ENCODE data around the gene MAP3K14.
"Not testable (repeated sequence)": the region's sequence is repeated elsewhere in the genome, so short reads cannot be mapped to it uniquely, and the experiment has no call there.

The MAP3K14 gene

DNA sequence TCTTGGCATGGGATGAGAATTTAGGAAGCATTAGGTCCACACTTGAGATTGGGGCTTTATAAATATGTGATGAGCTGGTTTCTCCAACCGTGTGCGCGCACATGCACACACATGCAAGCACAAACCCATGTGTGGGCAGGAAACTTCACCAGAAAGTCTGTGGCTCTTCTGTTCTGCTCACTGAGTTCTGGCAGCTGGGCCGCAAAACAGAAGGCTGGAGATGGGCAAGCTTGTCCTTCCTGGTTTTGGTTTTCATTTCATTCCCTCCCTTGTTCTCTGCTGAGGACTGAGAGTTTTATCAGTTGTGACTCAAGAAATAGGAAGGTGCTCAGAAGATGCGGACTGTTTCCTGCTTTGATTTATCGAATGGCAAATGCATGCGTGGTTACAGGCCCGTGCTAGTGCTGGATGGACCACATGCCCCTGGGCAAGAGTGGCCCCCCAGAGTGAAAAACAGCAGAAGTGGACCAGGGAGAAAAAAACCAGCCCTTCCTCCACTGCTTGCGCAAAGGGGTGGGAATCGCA lies 14.1 kb downstream of the MAP3K14 start:
- Histone ChIP-seq H3K36me3 (ENCODE audit: control insufficient read depth, insufficient read depth, low read length) (no peaks in the 10 kb centered on the region), H3K4me3 (ENCODE audit: low read length) (no peak overlapping the region), H3K27me3 (ENCODE audit: control insufficient read depth, insufficient read depth, low read length) (no peaks in the 10 kb centered on the region), H3K9ac (ENCODE audit: low read length) (no peak overlapping the region), H3K4me1 (ENCODE audit: control insufficient read depth, insufficient read depth, low read length) (peaks cover 48% of the 10 kb centered on the region), H3K9me3 (ENCODE audit: control insufficient read depth, low read length) (no peaks in the 10 kb centered on the region)

DNA sequence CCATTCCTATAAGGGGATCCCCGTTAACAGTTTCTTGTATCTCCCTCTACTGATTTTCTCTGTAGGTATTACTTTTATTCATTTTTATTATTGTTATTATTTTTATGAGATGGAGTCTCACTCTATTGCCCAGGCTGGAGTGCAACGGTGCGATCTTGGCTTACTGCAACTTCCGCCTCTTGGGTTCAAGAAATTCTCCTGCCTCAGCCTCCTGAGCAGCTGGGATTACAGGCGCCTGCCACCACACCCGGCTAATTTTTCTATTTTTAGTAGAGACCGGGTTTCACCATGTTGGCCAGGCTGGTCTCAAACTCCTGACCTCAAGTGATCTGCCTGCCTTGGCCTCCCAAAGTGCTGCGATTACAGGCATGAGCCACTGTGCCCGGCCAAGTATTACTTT lies 14.6 kb downstream of the MAP3K14 start:
- not testable (repeated sequence) for H3K9ac ChIP-seq (ENCODE audit: low read length); H3K36me3 ChIP-seq (ENCODE audit: control insufficient read depth, insufficient read depth, low read length); H3K27me3 ChIP-seq (ENCODE audit: control insufficient read depth, insufficient read depth, low read length); H3K9me3 ChIP-seq (ENCODE audit: control insufficient read depth, low read length); H3K4me3 ChIP-seq (ENCODE audit: low read length)
- H3K4me1 ChIP-seq (ENCODE audit: control insufficient read depth, insufficient read depth, low read length) = peaks cover 46% of the 10 kb centered on the region

DNA sequence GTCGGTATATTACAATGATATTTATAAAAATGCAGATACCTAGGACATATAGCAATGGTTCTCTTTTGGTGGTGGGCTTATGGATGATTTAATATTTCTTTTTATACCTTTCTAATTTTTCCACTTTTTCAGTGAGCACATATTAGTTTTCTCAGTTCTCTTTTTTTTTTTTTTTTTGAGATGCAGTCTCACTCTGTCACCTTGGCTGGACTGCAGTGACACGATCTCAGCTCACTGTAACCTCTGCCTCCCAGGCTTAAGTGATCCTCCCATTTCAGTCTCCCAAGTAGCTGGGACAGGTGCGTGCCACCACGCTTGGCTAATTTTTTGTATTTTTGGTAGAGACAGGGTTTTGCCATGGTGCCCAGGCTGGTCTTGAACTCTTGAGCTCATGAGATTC lies 15.1 kb downstream of the MAP3K14 start:
- H3K4me1 ChIP-seq (ENCODE audit: control insufficient read depth, insufficient read depth, low read length) = peaks cover 50% of the 10 kb centered on the region
- no peaks in the 10 kb centered on the region for H3K27me3 ChIP-seq (ENCODE audit: control insufficient read depth, insufficient read depth, low read length)
- H3K9me3 ChIP-seq (ENCODE audit: control insufficient read depth, low read length) = no peaks in the 10 kb centered on the region
- H3K9ac ChIP-seq (ENCODE audit: low read length) = no peak overlapping the region
- H3K36me3 ChIP-seq (ENCODE audit: control insufficient read depth, insufficient read depth, low read length) = no peaks in the 10 kb centered on the region
- no peak overlapping the region for H3K4me3 ChIP-seq (ENCODE audit: low read length)

DNA sequence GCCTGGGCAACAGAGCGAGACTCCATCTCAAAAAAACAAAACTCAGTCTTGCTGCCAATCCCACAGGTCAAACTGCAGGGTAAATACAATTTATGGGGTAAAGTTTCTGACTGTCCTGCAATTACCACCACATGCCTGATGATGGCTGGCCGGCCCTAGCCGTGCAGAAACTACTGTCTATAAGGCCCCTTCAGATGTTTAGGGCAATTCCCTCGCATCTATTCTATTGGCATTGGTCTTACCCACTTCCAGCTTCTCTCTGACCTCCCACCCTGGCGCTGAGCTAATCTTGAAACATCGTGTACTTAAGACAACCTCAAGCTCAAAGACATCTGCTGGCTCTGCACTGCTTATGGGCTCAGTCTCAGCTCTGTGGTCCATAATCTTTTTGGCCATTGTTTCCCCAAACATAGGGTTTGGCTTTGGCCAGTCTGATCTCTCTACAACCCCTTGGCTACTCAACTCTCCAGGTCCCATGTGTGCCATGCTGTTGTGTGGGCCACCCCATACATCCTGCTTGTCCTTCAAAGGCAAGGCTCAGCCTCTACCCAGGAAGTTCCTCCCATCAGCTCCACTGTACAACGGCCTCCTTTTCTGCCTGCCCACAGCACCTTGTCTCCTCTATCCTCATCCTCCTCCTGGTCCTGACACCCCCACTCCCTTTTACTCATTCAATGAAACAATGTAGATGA lies 16.6 kb downstream of the MAP3K14 start:
- Histone ChIP-seq H3K4me3 (ENCODE audit: low read length) (no peak overlapping the region), H3K4me1 (ENCODE audit: control insufficient read depth, insufficient read depth, low read length) (peaks cover 60% of the 10 kb centered on the region), H3K27me3 (ENCODE audit: control insufficient read depth, insufficient read depth, low read length) (no peaks in the 10 kb centered on the region)

DNA sequence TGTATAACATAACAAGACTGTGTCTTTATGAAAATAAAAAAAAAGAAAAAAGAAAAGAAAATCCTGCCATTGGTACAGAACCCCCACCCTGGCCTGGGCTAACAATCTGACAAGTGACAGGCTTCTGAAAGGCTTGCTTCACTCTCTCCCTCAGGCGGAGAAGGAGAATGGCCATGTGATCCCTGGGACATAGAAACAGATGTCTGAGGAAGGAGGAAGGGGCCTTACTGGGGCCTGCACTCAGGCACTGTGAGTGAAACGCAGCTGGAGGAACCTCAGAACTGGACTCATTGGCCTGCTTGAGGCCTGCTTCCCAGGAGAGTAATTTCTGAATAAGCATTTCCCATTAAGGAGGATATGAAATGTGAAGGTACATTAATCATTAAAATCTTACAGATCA lies 17.5 kb downstream of the MAP3K14 start:
- Histone ChIP-seq H3K4me1 (ENCODE audit: control insufficient read depth, insufficient read depth, low read length) (peaks cover 62% of the 10 kb centered on the region), H3K9me3 (ENCODE audit: control insufficient read depth, low read length) (no peaks in the 10 kb centered on the region), H3K27me3 (ENCODE audit: control insufficient read depth, insufficient read depth, low read length) (no peaks in the 10 kb centered on the region), H3K36me3 (ENCODE audit: control insufficient read depth, insufficient read depth, low read length) (no peaks in the 10 kb centered on the region), H3K4me3 (ENCODE audit: low read length) (no peak overlapping the region), H3K9ac (ENCODE audit: low read length) (peak overlapping the region; percentile 16)

More for the DNA sequence above, 16.6 kb downstream of the MAP3K14 start:
- Histone ChIP-seq H3K36me3 (ENCODE audit: control insufficient read depth, insufficient read depth, low read length) (no peaks in the 10 kb centered on the region), H3K9me3 (ENCODE audit: control insufficient read depth, low read length) (no peaks in the 10 kb centered on the region), H3K9ac (ENCODE audit: low read length) (no peak overlapping the region)

DNA sequence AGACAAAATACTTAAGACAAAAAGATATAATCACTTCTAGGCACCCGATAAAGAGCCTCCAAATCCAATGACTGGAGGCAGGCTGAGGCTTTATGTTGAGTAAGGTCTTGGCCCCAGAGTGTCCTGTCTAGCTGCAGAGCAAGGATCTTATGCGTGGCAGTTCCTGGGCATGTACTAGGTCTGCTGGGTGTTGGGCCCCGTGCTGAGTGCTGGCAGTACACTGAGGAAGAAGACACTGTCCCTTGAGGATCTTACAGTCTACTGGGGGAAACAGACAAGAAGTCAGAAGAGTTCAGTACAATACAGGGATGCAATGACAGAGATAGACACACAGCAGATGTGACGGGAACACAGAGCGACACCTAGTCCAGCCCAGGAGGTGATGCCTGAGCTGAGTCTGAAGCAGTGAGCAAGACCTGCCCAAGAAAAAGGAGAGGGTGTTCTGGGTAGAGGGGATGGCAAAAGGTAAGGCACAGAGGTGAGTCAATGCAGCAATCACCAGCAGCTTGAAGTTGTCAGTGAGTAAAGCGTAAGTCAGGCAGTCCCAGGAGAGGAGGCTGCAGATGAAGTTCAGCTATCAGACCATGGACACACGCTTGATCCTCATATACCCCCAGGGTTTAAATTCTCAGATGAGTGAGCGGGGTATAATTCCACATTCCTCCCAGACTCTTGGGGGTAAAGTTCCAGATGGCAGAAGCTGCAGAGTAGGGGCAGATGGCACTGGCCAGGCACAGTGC lies 18.1 kb downstream of the MAP3K14 start:
- H3K9me3 ChIP-seq (ENCODE audit: control insufficient read depth, low read length) = no peaks in the 10 kb centered on the region
- peaks cover 66% of the 10 kb centered on the region for H3K4me1 ChIP-seq (ENCODE audit: control insufficient read depth, insufficient read depth, low read length)
- no peak overlapping the region for H3K9ac ChIP-seq (ENCODE audit: low read length)
- no peak overlapping the region for H3K4me3 ChIP-seq (ENCODE audit: low read length)
- no peaks in the 10 kb centered on the region for H3K27me3 ChIP-seq (ENCODE audit: control insufficient read depth, insufficient read depth, low read length)
- H3K36me3 ChIP-seq (ENCODE audit: control insufficient read depth, insufficient read depth, low read length) = no peaks in the 10 kb centered on the region

DNA sequence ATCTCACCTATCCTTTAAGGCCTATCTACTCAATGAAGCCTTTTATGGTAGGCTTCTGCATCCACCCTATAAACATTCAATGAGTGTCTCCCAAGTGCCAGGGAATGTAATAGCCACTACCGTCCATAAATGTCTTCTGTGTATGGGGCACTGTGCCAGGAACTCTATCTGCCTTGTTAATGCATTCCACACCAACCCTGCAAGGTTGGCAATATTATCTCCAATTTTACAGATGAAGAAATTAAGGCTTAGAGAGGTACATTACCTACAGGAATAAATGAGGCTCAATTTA lies 20.0 kb downstream of the MAP3K14 start:
- peak overlapping the region; percentile 20 for H3K9ac ChIP-seq (ENCODE audit: low read length)
- H3K9me3 ChIP-seq (ENCODE audit: control insufficient read depth, low read length) = no peaks in the 10 kb centered on the region
- no peaks in the 10 kb centered on the region for H3K36me3 ChIP-seq (ENCODE audit: control insufficient read depth, insufficient read depth, low read length)
- peaks cover 71% of the 10 kb centered on the region for H3K4me1 ChIP-seq (ENCODE audit: control insufficient read depth, insufficient read depth, low read length)
- no peak overlapping the region for H3K4me3 ChIP-seq (ENCODE audit: low read length)
- no peaks in the 10 kb centered on the region for H3K27me3 ChIP-seq (ENCODE audit: control insufficient read depth, insufficient read depth, low read length)

DNA sequence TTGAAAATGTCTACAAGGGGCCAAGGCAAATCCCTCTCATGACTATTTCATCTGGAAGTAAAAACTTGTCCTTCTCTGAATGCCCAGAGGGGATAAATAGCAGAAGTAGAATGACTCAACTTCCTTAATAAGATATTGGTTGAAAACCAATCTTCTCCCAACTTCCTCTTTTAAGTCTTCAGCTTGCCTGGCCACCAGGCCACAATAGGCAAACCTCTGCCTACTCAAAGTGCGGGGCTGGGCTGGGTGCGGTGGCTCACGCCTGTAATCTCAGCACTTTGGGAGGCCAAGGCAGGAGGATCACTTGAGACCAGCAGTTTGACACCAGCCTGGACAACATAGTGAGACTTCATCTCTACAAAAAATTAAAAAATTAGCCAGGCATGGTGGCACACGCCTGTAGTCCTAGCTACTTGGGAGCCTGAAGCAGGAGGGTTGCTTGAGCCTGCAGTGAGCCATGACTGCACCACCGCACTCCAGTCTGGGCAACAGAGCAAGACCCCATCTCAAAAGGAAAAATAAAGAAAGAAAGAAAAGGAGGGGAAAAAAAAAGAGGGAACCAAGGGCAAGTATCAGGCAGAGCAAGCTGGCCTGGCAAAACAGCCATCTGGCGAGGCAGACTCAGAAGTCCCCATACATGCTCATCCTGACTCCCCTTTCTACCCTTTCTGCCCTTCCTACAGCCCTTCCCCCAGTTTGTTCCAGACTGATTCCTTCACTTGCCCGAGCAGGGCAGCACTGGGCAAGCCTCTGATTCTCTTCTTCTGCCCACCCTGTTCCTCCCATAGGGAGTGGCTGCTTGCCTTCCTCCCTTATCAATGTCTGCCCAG lies 20.6 kb downstream of the MAP3K14 start:
- H3K9ac ChIP-seq (ENCODE audit: low read length) = peak overlapping the region; percentile 20
- H3K4me3 ChIP-seq (ENCODE audit: low read length) = no peak overlapping the region
- no peaks in the 10 kb centered on the region for H3K27me3 ChIP-seq (ENCODE audit: control insufficient read depth, insufficient read depth, low read length)
- no peaks in the 10 kb centered on the region for H3K9me3 ChIP-seq (ENCODE audit: control insufficient read depth, low read length)
- no peaks in the 10 kb centered on the region for H3K36me3 ChIP-seq (ENCODE audit: control insufficient read depth, insufficient read depth, low read length)
- H3K4me1 ChIP-seq (ENCODE audit: control insufficient read depth, insufficient read depth, low read length) = peaks cover 76% of the 10 kb centered on the region

DNA sequence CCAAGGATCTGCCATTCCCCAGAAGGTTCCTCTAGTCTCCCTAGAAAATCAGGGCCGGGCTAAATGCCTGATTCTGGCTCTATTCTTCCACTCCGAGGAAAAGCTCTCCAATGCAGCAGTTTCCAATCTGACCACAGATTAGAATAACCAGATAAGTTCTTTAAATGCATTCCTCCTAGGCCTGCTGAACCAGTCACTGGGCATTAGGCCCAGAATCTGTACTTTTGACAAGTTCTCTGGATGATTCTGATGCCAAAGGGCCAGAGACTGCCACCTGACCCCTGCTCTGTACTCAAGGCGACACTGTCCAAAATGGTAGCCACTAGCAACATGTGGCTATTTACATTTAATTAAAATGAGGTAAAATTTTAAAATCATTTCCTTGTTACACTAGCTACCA lies 22.3 kb downstream of the MAP3K14 start:
- peaks cover 93% of the 10 kb centered on the region for H3K4me1 ChIP-seq (ENCODE audit: control insufficient read depth, insufficient read depth, low read length)
- H3K9me3 ChIP-seq (ENCODE audit: control insufficient read depth, low read length) = no peaks in the 10 kb centered on the region
- H3K4me3 ChIP-seq (ENCODE audit: low read length) = no peak overlapping the region
- no peak overlapping the region for H3K9ac ChIP-seq (ENCODE audit: low read length)
- H3K36me3 ChIP-seq (ENCODE audit: control insufficient read depth, insufficient read depth, low read length) = peaks cover 10% of the 10 kb centered on the region
- no peaks in the 10 kb centered on the region for H3K27me3 ChIP-seq (ENCODE audit: control insufficient read depth, insufficient read depth, low read length)

DNA sequence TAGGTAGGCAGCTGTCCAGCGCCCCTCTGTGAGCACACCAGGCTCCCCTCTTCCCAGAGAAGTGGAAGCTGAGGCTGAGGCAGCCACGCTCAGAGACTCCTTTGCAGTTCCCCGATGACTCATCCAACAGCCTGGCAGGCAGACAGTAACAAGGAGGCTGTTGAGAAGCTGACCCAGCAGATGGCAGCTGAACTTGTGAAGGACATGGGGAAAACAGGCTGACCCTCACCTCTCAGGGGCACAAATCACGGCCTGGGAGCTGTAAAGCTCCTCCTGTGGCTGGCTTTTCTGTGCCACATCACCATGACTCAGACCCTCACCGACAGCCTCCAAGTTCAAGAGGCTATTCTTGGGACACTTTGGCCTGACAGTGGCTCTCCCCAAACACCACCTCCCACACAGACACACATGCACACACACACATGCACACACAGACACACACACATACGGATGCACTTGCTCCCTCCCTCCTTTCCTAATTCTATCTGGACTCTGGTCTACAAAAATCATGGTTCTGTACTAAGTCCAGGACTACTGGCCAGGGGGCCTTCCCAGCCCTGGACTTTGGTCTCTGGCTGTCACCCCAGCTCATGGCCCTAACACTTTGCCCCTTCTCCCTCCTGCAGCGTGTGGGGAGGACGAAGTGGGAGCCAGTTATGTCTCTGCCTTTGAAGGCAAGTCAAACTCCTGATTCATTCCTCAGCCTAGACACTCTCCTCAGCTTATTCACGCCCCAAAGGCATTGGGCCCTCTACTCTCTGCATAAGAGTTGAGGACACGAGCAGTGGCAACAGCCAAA lies 23.2 kb downstream of the MAP3K14 start:
- Histone ChIP-seq H3K36me3 (ENCODE audit: control insufficient read depth, insufficient read depth, low read length) (peaks cover 11% of the 10 kb centered on the region), H3K4me1 (ENCODE audit: control insufficient read depth, insufficient read depth, low read length) (peaks cover 94% of the 10 kb centered on the region), H3K4me3 (ENCODE audit: low read length) (no peak overlapping the region), H3K9ac (ENCODE audit: low read length) (peak overlapping the region; percentile 31), H3K27me3 (ENCODE audit: control insufficient read depth, insufficient read depth, low read length) (no peaks in the 10 kb centered on the region), H3K9me3 (ENCODE audit: control insufficient read depth, low read length) (no peaks in the 10 kb centered on the region)

DNA sequence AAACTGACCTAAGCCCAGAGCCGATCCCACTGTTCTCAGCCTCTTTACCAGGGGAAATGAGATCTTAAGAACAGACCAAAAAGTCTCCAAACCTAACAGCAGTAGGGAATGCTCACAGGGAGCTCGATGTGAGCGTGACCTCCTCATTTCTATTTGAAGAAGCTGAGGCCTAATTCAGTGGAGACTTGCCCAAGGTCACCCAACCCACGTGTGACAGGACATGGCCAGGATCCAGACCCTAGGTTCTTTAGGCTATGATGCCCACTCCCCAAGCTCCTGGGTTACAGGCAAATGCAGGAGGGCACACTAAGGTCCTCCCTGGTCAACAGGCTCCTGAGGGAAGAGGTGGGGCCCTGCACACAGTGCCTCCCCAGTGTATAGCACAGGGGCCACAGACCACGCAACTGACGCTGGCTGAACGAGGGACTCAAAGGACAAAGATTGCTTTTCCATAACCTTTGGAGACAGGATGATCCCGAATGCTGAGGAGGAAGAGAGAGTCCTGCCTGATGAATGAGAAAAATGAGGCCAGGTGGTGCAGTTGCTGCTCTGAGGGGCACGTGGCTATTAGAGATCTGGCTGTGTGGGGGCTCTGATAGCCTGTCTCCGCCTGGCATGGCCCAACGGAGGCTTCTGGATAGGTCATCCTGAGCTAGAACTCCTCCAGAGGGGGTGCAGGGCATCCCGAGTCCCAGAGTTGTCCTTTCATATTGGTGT lies 24.0 kb downstream of the MAP3K14 start:
- peaks cover 12% of the 10 kb centered on the region for H3K36me3 ChIP-seq (ENCODE audit: control insufficient read depth, insufficient read depth, low read length)
- H3K4me3 ChIP-seq (ENCODE audit: low read length) = no peak overlapping the region
- H3K9me3 ChIP-seq (ENCODE audit: control insufficient read depth, low read length) = no peaks in the 10 kb centered on the region
- peak overlapping the region; percentile 31 for H3K9ac ChIP-seq (ENCODE audit: low read length)
- no peaks in the 10 kb centered on the region for H3K27me3 ChIP-seq (ENCODE audit: control insufficient read depth, insufficient read depth, low read length)
- peaks cover 97% of the 10 kb centered on the region for H3K4me1 ChIP-seq (ENCODE audit: control insufficient read depth, insufficient read depth, low read length)

Measured in mucosa of stomach (tissue), 1 donor.